CD8-positive, alpha-beta memory T cell (primary cell): ENCODE data around the gene NSD1. TPM values are rescaled to one million over a fixed set of nuclear protein-coding genes. Genes with fewer than 3 reads are reported as not detected.
"Not testable (repeated sequence)": the region's sequence is repeated elsewhere in the genome, so short reads cannot be mapped to it uniquely, and the experiment has no call there.

Experiments used
- CTCF ChIA-PET: fragments of 350-600 bp; sonication (Branson Sonifier 250); formaldehyde crosslinking; loops from one replicate; lab custom pipeline; 2021; ENCODE audit warnings: antibody characterized with exemption; lab: Charles Lee
- POLR2A ChIA-PET: fragments of 350-600 bp; sonication (Branson Sonifier 250); formaldehyde crosslinking; loops from one replicate; lab custom pipeline; 2021; ENCODE audit warnings: antibody characterized with exemption; lab: Charles Lee
- DNase-seq, 5 donors: peaks; one replicate each; pipeline versions ENCODE4 v3.0.0 to v3.0.0-alpha.2; 2020 to 2022; ENCODE audit warnings: mixed read lengths in 1 of 5
- H3K27ac ChIP-seq: one replicate; pipeline ENCODE4 v1.7.0; 2013; ENCODE audit warnings: low read depth, mild to moderate bottlenecking, low read length, moderate library complexity
- H3K27me3 ChIP-seq: 2 replicates; pipeline ENCODE4 v1.7.0; 2013; ENCODE audit warnings: low read length, mild to moderate bottlenecking; ENCODE audit not compliant: insufficient read depth, poor library complexity, severe bottlenecking
- H3K36me3 ChIP-seq: 2 replicates; pipeline ENCODE4 v1.7.0; 2013; ENCODE audit warnings: mild to moderate bottlenecking, low read length, moderate library complexity; ENCODE audit not compliant: insufficient read depth
- H3K4me1 ChIP-seq: 2 replicates; pipeline ENCODE4 v1.7.0; 2013; ENCODE audit warnings: mild to moderate bottlenecking, low read length, moderate library complexity; ENCODE audit not compliant: insufficient read depth
- H3K4me3 ChIP-seq: 2 replicates; pipeline ENCODE4 v1.7.0; 2013; ENCODE audit warnings: mild to moderate bottlenecking, low read length
- H3K9me3 ChIP-seq: 2 replicates; pipeline ENCODE4 v1.7.0; 2013; ENCODE audit warnings: mild to moderate bottlenecking, low read length
- H3K27ac Mint-ChIP-seq, 8 donors: one replicate each; pipeline ENCODE4 v1.8.0; 2020 to 2021; ENCODE audit warnings: mixed read lengths in 8 of 8, mild to moderate bottlenecking in 6 of 8, inconsistent platforms in 3 of 8, moderate library complexity in 3 of 8
- H3K27me3 Mint-ChIP-seq, 2 donors: one replicate each; pipeline ENCODE4 v1.8.0; 2020 to 2021; ENCODE audit warnings: mixed read lengths in 2 of 2, mild to moderate bottlenecking in 1 of 2, moderate library complexity in 1 of 2
- H3K36me3 Mint-ChIP-seq, 3 donors: one replicate each; pipeline ENCODE4 v1.8.0; 2020 to 2021; ENCODE audit warnings: mixed read lengths in 3 of 3, inconsistent platforms in 1 of 3, mild to moderate bottlenecking in 1 of 3
- H3K4me1 Mint-ChIP-seq, 3 donors: one replicate each; pipeline ENCODE4 v1.8.0; 2020 to 2021; ENCODE audit warnings: mixed read lengths in 3 of 3, inconsistent platforms in 1 of 3, mild to moderate bottlenecking in 1 of 3
- H3K4me3 Mint-ChIP-seq, 7 donors: one replicate each; pipeline ENCODE4 v1.8.0; 2020 to 2021; ENCODE audit warnings: mixed read lengths in 7 of 7, mild to moderate bottlenecking in 6 of 7, moderate library complexity in 4 of 7, inconsistent platforms in 2 of 7
- H3K9me3 Mint-ChIP-seq, 5 donors: one replicate each; pipeline ENCODE4 v1.8.0; 2020 to 2022; ENCODE audit warnings: mixed read lengths in 5 of 5, mild to moderate bottlenecking in 3 of 5, moderate library complexity in 2 of 5, inconsistent platforms in 1 of 5
- polyA plus RNA-seq: library from polyadenylated mRNA; unstranded; fragments of 300-500 nt; fragmentation: Illumina TruSeq; gene quantifications from one replicate; pipeline ENCODE4 v1.2.3, GENCODE V29; 2021
- total RNA-seq, 2 experiments: library from RNA; stranded (reverse); gene quantifications; one replicate each; pipeline ENCODE4 v1.2.3, GENCODE V29; 2021

Gene NSD1
- total and polyA plus RNA-seq, 3 experiments from 2014 or later = 48.7 to 93.1 (median 86.7) TPM

DNA sequence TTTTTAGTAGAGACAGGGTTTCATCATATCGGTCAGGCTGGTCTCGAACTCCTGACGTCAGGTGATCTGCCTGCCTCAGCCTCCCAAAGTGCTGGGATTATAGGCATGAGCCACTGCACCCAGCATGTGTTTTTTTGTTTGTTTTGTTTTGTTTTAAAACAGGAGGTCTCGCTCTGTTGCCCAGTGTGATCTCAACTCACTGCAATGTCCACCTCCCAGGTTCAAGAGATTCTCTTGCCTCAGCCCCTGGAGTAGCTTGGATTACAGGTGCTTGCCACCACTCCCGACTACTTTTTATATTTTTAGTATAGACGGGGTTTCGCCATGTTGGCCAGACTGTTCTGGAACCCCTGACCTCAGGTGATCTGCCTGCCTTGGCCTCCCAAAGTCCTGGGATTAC lies 125.1 kb downstream of the NSD1 start:
- DNase-seq, H3K27me3 ChIP-seq, CTCF ChIA-PET, H3K9me3 Mint-ChIP-seq, H3K36me3 ChIP-seq, H3K27me3 Mint-ChIP-seq, H3K4me3 Mint-ChIP-seq, H3K9me3 ChIP-seq, H3K4me1 ChIP-seq, H3K27ac ChIP-seq, POLR2A ChIA-PET, H3K4me3 ChIP-seq: not testable (repeated sequence)
- Mint-ChIP-seq H3K4me1 (peaks cover 9 to 10% (median 9%) of the 10 kb centered on the region in 3 donors), H3K36me3 (peaks cover 8 to 89% (median 31%) of the 10 kb centered on the region in 3 donors), H3K27ac (peak overlapping the region in 2 of 8 donors; percentile 29 to 66)

DNA sequence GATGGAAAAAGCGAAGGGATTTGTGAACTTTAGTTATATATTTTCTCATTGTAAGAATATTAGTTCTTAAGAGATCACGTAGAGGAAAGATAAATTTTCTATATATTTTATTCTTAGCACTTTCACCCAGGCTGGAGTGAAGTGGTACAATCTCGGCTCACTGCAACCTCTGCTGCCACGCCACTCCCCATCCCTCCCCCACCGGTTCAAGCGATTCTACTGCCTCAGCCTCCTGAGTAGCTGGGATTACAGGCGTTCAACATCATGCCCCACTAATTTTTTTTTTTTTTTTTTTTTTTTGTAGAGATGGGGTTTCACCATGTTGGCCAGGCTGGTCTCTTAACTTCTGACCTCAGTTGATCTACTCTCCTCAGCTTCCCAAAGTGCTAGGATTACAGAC lies 127.4 kb downstream of the NSD1 start:
- H3K27me3 ChIP-seq = no peaks in the 10 kb centered on the region
- no peaks in the 10 kb centered on the region for H3K4me1 ChIP-seq
- POLR2A ChIA-PET = no interaction called here
- H3K27ac ChIP-seq = no peak overlapping the region
- Mint-ChIP-seq H3K4me1 (peaks cover under 1 to 3% (median 1%) of the 10 kb centered on the region in 3 donors), H3K36me3 (peaks cover 8 to 87% (median 31%) of the 10 kb centered on the region in 3 donors), H3K27ac (peak overlapping the region in 2 of 8 donors; percentile 43 to 55), H3K4me3 (no peak overlapping the region), H3K27me3 (no peaks in the 10 kb centered on the region), H3K9me3 (no peaks in the 10 kb centered on the region)
- peaks cover 4% of the 10 kb centered on the region for H3K36me3 ChIP-seq
- H3K9me3 ChIP-seq = no peaks in the 10 kb centered on the region
- CTCF ChIA-PET = interaction anchor here (1.0 kb wide), 1 partner anchor 12 kb away, joined by 3 read pairs; no protein-coding TSS in a partner anchor
- H3K4me3 ChIP-seq = no peak overlapping the region
- DNase-seq = no peak

DNA sequence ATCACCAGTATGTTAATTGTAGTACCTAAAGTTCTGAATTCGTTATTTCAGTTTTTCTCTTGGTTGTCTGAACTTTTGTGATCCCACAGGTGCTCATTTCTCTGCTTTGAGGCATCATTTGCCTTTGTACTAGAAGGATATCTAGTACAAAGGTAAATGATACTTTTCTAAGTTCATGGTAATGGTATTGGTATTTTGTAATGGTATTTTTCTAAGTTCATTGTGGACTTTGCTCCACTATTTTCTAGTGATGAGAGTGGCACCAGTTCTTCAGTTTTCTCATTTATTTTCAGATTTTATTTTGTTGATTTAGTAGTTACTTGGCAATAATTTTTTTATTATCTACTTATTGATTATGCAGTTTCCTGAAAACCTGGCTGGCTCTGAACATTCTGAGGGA lies 127.9 kb downstream of the NSD1 start:
- Mint-ChIP-seq H3K9me3 (no peaks in the 10 kb centered on the region), H3K4me3 (no peak overlapping the region), H3K4me1 (peaks cover 0 to 2% (median 0%) of the 10 kb centered on the region in 3 donors), H3K36me3 (peaks cover 8 to 88% (median 36%) of the 10 kb centered on the region in 3 donors), H3K27ac (peak overlapping the region in 2 of 8 donors; percentile 55 to 68), H3K27me3 (no peaks in the 10 kb centered on the region)
- CTCF ChIA-PET = interaction anchor here (1.0 kb wide), 1 partner anchor 11 kb away, joined by 3 read pairs; no protein-coding TSS in a partner anchor
- Histone ChIP-seq H3K27me3 (no peaks in the 10 kb centered on the region), H3K4me1 (no peaks in the 10 kb centered on the region), H3K27ac (no peak overlapping the region), H3K36me3 (peaks cover 4% of the 10 kb centered on the region), H3K9me3 (no peaks in the 10 kb centered on the region), H3K4me3 (no peak overlapping the region)
- POLR2A ChIA-PET = no interaction called here
- DNase-seq = no peak

DNA sequence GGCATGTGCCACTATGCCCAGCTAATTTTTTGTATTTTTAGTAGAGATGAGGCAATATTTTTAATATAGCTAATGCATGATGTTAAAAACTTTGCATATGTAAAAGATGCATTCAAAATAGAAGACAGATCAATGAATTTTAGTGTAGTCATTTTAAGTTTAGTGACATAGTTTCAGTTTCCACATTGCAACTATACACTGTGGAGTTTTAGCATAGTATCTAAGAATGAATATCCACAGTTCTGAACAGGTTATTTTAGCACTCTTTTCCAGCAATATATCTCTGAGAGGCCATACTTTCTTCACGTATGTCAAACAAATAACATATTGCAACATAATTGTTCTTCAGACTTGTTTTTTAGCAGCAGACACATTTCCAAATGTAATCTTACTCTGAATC lies 130.6 kb downstream of the NSD1 start:
- no peaks in the 10 kb centered on the region for H3K9me3 Mint-ChIP-seq
- H3K4me3 Mint-ChIP-seq = no peak overlapping the region
- Histone ChIP-seq H3K27ac (no peak overlapping the region), H3K4me1 (no peaks in the 10 kb centered on the region), H3K9me3 (no peaks in the 10 kb centered on the region), H3K27me3 (no peaks in the 10 kb centered on the region), H3K4me3 (no peak overlapping the region), H3K36me3 (peaks cover 5% of the 10 kb centered on the region)
- peaks cover 0 to under 1% (median 0%) of the 10 kb centered on the region in 3 donors for H3K4me1 Mint-ChIP-seq
- H3K27ac Mint-ChIP-seq = peak overlapping the region in 2 of 8 donors; percentile 6 to 79
- H3K27me3 Mint-ChIP-seq = no peaks in the 10 kb centered on the region
- ChIA-PET CTCF (interaction anchor here (1.4 kb wide), 1 partner anchor 150 kb away, joined by 3 read pairs; no protein-coding TSS in a partner anchor), POLR2A (no interaction called here)
- peaks cover 10 to 88% (median 31%) of the 10 kb centered on the region in 3 donors for H3K36me3 Mint-ChIP-seq
- DNase-seq = no peak

DNA sequence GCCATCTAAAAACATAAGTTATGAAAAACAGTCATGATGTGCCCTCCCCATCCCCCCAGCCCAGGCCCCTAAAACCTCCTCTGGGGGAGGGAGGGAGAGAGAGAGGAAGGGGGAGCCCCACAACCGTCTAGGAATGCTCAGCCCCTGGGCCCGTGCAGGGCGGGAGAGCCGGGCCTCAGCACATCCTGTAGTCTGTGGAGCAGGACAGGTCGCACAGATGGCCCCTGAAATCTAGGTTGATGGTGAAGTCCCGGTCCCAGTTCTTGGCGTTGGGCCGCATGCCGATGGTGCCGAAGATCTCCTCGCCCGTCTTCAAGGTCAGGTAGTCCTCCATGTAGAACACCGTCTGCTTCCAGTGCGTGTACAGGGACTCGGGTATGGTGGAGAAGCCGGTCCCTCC lies 131.8 kb downstream of the NSD1 start:
- CTCF ChIA-PET = interaction anchor here (1.4 kb wide), 1 partner anchor 152 kb away, joined by 3 read pairs; no protein-coding TSS in a partner anchor
- peaks cover 16% of the 10 kb centered on the region for H3K36me3 ChIP-seq

DNA sequence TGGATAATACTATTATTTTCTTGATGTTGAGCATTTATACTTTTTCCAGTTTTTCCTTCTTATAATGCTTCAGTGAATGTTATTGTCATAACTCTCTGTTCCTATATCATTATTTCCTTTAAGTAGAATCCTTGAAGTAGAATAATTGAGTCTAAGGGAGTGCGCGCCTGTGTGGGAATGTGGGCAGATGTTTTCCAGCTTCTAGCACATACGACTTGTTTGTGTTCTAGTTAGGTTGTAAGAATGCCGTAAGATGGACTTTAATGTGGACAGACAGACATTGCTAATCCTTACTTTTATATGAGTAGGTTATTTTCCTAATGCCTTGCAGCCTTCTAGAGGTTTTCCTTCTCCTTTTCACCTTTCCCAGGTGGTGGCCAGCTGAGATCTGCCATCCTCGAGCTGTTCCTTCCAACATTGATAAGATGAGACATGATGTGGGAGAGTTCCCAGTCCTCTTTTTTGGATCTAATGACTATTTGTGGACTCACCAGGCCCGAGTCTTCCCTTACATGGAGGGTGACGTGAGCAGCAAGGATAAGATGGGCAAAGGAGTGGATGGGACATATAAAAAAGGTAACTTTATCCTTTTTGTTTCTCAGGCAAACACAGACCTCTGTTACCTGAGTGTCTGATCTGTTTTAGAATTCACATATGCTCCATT lies 135.8 kb downstream of the NSD1 start:
- Mint-ChIP-seq H3K9me3 (no peaks in the 10 kb centered on the region), H3K27me3 (no peaks in the 10 kb centered on the region), H3K36me3 (peaks cover 4 to 91% (median 23%) of the 10 kb centered on the region in 3 donors), H3K4me3 (peak overlapping the region in 1 of 7 donors; percentile 24), H3K27ac (peak overlapping the region in 1 of 8 donors; percentile 39), H3K4me1 (peaks cover 0 to 4% (median 0%) of the 10 kb centered on the region in 3 donors)
- Histone ChIP-seq H3K36me3 (peaks cover 42% of the 10 kb centered on the region), H3K4me3 (no peak overlapping the region), H3K27me3 (no peaks in the 10 kb centered on the region), H3K9me3 (no peaks in the 10 kb centered on the region), H3K4me1 (no peaks in the 10 kb centered on the region), H3K27ac (no peak overlapping the region)
- DNase-seq = no peak
- ChIA-PET CTCF (no interaction called here), POLR2A (no interaction called here)

More for the DNA sequence above, 131.8 kb downstream of the NSD1 start:
- Histone ChIP-seq H3K27ac (no peak overlapping the region), H3K4me3 (no peak overlapping the region), H3K4me1 (no peaks in the 10 kb centered on the region), H3K9me3 (no peaks in the 10 kb centered on the region), H3K27me3 (no peaks in the 10 kb centered on the region)
- Mint-ChIP-seq H3K9me3 (no peaks in the 10 kb centered on the region), H3K27me3 (no peaks in the 10 kb centered on the region), H3K4me3 (no peak overlapping the region), H3K36me3 (peaks cover 4 to 89% (median 26%) of the 10 kb centered on the region in 3 donors), H3K27ac (no peak overlapping the region), H3K4me1 (peaks cover 0 to 2% (median 0%) of the 10 kb centered on the region in 3 donors)
- POLR2A ChIA-PET = no interaction called here
- DNase-seq = no peak

DNA sequence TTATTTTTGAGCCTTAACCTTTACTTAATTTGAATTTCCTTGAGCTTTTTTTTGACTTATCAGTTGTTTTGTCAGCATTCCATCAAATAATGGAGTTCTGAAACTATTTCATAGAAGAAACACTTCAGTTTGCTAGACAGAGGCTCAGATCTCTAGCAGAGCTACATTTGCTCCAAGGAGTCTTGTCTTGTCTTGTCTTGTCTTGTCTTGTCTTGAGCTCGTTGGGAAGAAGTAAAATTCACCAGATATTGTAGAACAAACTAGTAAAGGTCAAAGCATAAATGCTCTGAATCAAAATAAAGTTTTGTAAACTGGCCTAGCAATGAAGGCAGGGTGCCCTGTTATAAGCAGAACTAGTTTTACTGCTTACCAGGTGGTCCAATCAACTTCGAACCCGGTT lies 136.4 kb downstream of the NSD1 start:
- H3K27me3 Mint-ChIP-seq = no peaks in the 10 kb centered on the region
- peaks cover 4 to 90% (median 23%) of the 10 kb centered on the region in 3 donors for H3K36me3 Mint-ChIP-seq
- Histone ChIP-seq H3K27ac (no peak overlapping the region), H3K27me3 (no peaks in the 10 kb centered on the region), H3K36me3 (peaks cover 42% of the 10 kb centered on the region), H3K4me3 (no peak overlapping the region), H3K9me3 (no peaks in the 10 kb centered on the region), H3K4me1 (no peaks in the 10 kb centered on the region)
- ChIA-PET POLR2A (no interaction called here), CTCF (interaction anchor here (1.2 kb wide), 1 partner anchor 25 kb away, joined by 3 read pairs; no protein-coding TSS in a partner anchor)
- H3K9me3 Mint-ChIP-seq = no peaks in the 10 kb centered on the region
- H3K4me3 Mint-ChIP-seq = no peak overlapping the region
- peaks cover 0 to 4% (median 0%) of the 10 kb centered on the region in 3 donors for H3K4me1 Mint-ChIP-seq
- DNase-seq = no peak
- H3K27ac Mint-ChIP-seq = peak overlapping the region in 1 of 8 donors; percentile 43

DNA sequence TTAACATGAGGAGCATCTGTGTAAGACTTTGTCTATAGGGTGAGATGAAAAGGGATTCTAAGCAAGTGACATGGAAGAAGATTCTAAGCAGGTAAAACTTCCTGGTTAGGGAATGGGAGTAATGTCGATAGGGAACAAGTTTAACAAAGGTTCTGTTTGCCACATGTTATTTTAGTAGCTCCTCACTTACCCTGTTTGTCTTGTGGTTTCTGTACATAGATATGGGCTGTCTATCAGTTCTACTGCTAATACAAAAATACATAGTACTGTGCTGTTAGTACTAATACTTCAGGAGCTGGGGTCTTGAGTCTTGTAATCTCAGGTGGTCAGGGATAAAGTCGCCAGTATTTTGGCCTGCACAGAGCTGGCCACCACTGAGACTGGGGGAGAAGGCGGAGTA lies 137.1 kb downstream of the NSD1 start:
- Mint-ChIP-seq H3K9me3 (no peaks in the 10 kb centered on the region), H3K4me3 (no peak overlapping the region), H3K27me3 (no peaks in the 10 kb centered on the region), H3K4me1 (peaks cover 0 to 4% (median 0%) of the 10 kb centered on the region in 3 donors), H3K27ac (peak overlapping the region in 2 of 8 donors; percentile 14 to 43), H3K36me3 (peaks cover 4 to 88% (median 24%) of the 10 kb centered on the region in 3 donors)
- no peak overlapping the region for H3K27ac ChIP-seq
- POLR2A ChIA-PET = no interaction called here
- H3K36me3 ChIP-seq = peaks cover 42% of the 10 kb centered on the region
- no peaks in the 10 kb centered on the region for H3K27me3 ChIP-seq
- CTCF ChIA-PET = interaction anchor here (1.2 kb wide), 1 partner anchor 24 kb away, joined by 3 read pairs; no protein-coding TSS in a partner anchor
- H3K9me3 ChIP-seq = no peaks in the 10 kb centered on the region
- H3K4me1 ChIP-seq = no peaks in the 10 kb centered on the region
- DNase-seq = no peak
- no peak overlapping the region for H3K4me3 ChIP-seq
